ENCODE results near the gene MAP3K21.

Gene MAP3K21

GRCh38 chr1:233389169-233389568 lies 61.6 kb downstream of the MAP3K21 start:
- H3K9ac ChIP-seq (ENCODE audit: low read length) = no peak overlapping the region

DNA sequence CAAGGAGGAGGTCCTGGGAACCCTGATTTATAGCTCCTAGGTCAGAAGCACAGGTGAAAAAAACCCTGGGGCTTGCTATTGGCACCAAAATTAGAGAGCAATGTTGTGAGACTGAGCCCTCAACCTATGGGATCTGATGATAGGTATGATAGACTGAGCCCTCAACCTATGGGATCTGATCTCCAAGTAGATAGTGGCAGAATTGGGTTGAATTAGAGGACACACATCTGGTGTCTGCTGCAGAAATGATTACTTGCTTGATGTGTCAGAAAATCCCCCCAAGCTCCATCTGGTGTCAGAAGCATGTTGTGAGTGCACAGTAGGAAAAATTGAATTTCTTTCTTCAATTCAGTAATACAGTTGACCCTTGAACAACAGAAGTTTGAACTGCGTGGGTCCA lies 62.4 kb downstream of the MAP3K21 start:
- H3K4me3 ChIP-seq (ENCODE audit: low read length) = no peak overlapping the region
- H3K36me3 ChIP-seq (ENCODE audit: control insufficient read depth, insufficient read depth, low read length) = no peaks in the 10 kb centered on the region
- H3K4me1 ChIP-seq (ENCODE audit: control insufficient read depth, insufficient read depth, low read length) = no peaks in the 10 kb centered on the region
- no peak overlapping the region for H3K27ac ChIP-seq (ENCODE audit: low read depth, low read length)
- no peaks in the 10 kb centered on the region for H3K27me3 ChIP-seq (ENCODE audit: control insufficient read depth, insufficient read depth, low read length)
- no peak overlapping the region for H3K9ac ChIP-seq (ENCODE audit: low read length)

More at GRCh38 chr1:233389169-233389568, 61.6 kb downstream of the MAP3K21 start:
- H3K36me3 ChIP-seq (ENCODE audit: control insufficient read depth, insufficient read depth, low read length) = no peaks in the 10 kb centered on the region
- H3K4me3 ChIP-seq (ENCODE audit: low read length) = no peak overlapping the region
- no peaks in the 10 kb centered on the region for H3K4me1 ChIP-seq (ENCODE audit: control insufficient read depth, insufficient read depth, low read length)
- H3K27me3 ChIP-seq (ENCODE audit: control insufficient read depth, insufficient read depth, low read length) = no peaks in the 10 kb centered on the region
- no peak overlapping the region for H3K27ac ChIP-seq (ENCODE audit: low read depth, low read length)

DNA sequence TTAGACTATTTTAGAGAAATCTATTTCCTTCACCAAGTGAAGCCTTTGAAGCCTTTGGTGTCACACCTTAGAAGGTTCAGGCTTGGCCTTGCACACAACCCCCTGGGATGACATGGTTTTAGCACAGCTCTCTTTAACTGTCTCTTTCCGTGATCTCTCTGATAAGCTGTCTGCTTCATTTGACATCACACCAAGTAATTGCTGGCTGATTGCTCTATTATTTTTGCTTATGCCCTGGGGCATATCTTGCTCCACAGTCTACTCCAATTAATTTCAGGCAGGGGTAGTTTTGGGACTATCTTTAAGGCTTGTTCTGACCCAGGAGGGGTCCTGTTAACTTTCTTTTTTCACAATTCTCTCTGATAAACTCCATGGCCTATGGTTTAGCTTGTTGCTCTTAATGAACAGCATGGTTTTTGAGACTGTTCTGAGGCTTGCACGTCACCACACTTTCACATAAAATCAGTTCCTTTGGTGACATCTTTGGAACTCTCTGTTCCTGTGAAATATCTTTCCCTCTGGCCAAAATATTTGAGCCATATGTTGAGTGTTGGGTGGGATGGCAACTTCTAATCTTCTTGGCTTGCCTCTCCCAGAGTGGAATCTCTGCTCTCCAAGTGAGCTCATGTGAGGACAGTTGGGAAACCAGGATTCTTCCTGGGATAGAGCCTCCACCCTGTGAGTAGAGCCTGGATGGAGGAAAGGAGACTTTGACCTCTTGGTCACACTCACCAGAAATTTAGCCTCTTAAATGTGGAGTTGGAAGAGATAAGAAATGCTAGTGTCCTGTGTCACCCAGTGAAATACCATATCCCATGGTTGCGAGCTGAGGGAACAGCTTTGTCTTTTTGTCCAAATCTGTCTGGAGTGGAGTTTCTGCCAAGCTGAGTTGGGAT lies 63.6 kb downstream of the MAP3K21 start:
- H3K27ac ChIP-seq (ENCODE audit: low read depth, low read length) = no peak overlapping the region
- H3K4me3 ChIP-seq (ENCODE audit: low read length) = no peak overlapping the region
- H3K36me3 ChIP-seq (ENCODE audit: control insufficient read depth, insufficient read depth, low read length) = no peaks in the 10 kb centered on the region
- H3K4me1 ChIP-seq (ENCODE audit: control insufficient read depth, insufficient read depth, low read length) = no peaks in the 10 kb centered on the region
- H3K9ac ChIP-seq (ENCODE audit: low read length) = no peak overlapping the region
- no peaks in the 10 kb centered on the region for H3K27me3 ChIP-seq (ENCODE audit: control insufficient read depth, insufficient read depth, low read length)

DNA sequence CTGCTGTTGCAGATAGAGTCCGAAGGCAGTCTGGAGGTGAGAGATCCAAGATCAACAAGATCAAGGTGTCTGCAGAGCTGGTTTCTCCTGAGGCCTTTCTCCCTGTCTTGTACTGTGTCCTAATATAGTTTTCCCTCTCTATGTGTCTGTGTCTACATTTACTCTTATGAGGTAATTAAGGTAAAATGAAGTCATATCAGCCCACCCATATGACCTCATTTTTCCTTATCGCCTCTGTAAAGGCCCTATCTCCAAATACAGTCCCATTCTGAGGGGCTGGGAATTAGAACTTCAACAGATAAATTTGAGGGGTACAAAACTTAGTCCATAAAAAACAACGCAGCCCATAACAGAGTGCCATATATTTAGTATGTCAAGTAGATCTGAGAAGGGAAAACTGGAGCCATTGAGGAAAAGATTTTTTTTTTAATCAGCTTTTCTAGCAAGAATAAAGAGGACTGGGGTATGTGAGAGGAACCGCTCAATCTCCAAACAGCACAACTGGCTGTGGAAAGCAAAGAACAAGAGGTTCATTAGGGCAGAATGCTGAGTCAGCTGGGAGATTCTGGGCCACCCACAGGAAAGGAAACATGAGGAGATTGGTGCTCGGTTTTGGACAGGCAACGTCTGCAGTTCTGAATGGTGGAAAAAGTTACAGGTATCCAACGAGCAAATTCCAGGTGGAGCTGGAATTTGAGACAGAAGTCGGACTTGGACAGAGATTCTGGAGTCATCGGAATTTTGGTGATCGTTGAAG lies 65.7 kb downstream of the MAP3K21 start:
- H3K27ac ChIP-seq (ENCODE audit: low read depth, low read length) = no peak overlapping the region

DNA sequence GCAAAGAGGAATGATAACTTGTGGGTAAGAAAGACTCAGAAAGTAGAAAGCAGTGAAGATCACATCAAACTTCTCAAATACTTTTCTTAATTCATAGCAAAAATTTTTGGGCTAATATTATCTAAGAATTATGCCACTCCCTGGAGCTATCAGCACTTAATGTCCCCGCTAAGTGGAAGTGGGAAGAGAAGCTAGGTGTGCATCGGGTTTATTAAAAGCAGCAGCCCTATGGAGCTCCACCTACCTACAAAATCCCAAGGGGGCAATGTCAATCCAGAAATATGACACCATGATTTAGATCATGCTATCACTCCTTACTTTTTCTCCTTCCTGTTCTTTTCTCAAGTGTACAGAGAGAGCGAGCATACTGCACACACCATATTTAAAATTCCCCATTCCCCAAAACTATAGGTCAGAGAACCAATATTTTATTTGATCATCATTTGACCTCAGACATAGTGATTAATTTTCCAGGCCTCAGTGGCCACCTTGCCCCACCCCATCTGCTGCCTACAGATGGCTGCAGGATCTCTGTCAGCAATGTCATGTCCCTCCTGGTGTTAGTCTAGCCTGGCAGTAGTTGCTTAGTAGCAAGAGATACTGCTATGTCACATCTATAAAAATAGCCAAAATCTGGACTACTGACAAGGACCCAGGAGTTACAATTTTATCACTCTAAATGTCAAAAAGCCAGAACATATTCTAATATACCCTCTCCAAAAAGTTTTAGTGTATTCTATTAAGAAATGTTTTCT lies 66.6 kb downstream of the MAP3K21 start:
- Histone ChIP-seq H3K36me3 (ENCODE audit: control insufficient read depth, insufficient read depth, low read length) (no peaks in the 10 kb centered on the region), H3K27ac (ENCODE audit: low read depth, low read length) (no peak overlapping the region), H3K27me3 (ENCODE audit: control insufficient read depth, insufficient read depth, low read length) (no peaks in the 10 kb centered on the region)

More for the DNA sequence above, 65.7 kb downstream of the MAP3K21 start:
- no peaks in the 10 kb centered on the region for H3K36me3 ChIP-seq (ENCODE audit: control insufficient read depth, insufficient read depth, low read length)
- H3K9ac ChIP-seq (ENCODE audit: low read length) = no peak overlapping the region
- H3K4me3 ChIP-seq (ENCODE audit: low read length) = no peak overlapping the region
- H3K4me1 ChIP-seq (ENCODE audit: control insufficient read depth, insufficient read depth, low read length) = no peaks in the 10 kb centered on the region
- no peaks in the 10 kb centered on the region for H3K27me3 ChIP-seq (ENCODE audit: control insufficient read depth, insufficient read depth, low read length)

GRCh38 chr1:233394860-233395717 lies 67.6 kb downstream of the MAP3K21 start:
- Histone ChIP-seq H3K27me3 (ENCODE audit: control insufficient read depth, insufficient read depth, low read length) (no peaks in the 10 kb centered on the region), H3K9ac (ENCODE audit: low read length) (no peak overlapping the region), H3K4me3 (ENCODE audit: low read length) (no peak overlapping the region), H3K4me1 (ENCODE audit: control insufficient read depth, insufficient read depth, low read length) (no peaks in the 10 kb centered on the region), H3K36me3 (ENCODE audit: control insufficient read depth, insufficient read depth, low read length) (no peaks in the 10 kb centered on the region), H3K27ac (ENCODE audit: low read depth, low read length) (no peak overlapping the region)

More for the DNA sequence above, 66.6 kb downstream of the MAP3K21 start:
- Histone ChIP-seq H3K9ac (ENCODE audit: low read length) (no peak overlapping the region), H3K4me1 (ENCODE audit: control insufficient read depth, insufficient read depth, low read length) (no peaks in the 10 kb centered on the region), H3K4me3 (ENCODE audit: low read length) (no peak overlapping the region)

GRCh38 chr1:233395863-233396646 lies 68.5 kb downstream of the MAP3K21 start:
- no peak overlapping the region for H3K4me3 ChIP-seq (ENCODE audit: low read length)
- no peaks in the 10 kb centered on the region for H3K36me3 ChIP-seq (ENCODE audit: control insufficient read depth, insufficient read depth, low read length)
- H3K4me1 ChIP-seq (ENCODE audit: control insufficient read depth, insufficient read depth, low read length) = no peaks in the 10 kb centered on the region
- no peaks in the 10 kb centered on the region for H3K27me3 ChIP-seq (ENCODE audit: control insufficient read depth, insufficient read depth, low read length)
- H3K9ac ChIP-seq (ENCODE audit: low read length) = no peak overlapping the region
- H3K27ac ChIP-seq (ENCODE audit: low read depth, low read length) = no peak overlapping the region

- Histone ChIP-seq H3K4me1 (ENCODE audit: control insufficient read depth, insufficient read depth, low read length) (no peaks in the 10 kb centered on the region), H3K9ac (ENCODE audit: low read length) (no peak overlapping the region), H3K27ac (ENCODE audit: low read depth, low read length) (no peak overlapping the region), H3K36me3 (ENCODE audit: control insufficient read depth, insufficient read depth, low read length) (no peaks in the 10 kb centered on the region), H3K27me3 (ENCODE audit: control insufficient read depth, insufficient read depth, low read length) (no peaks in the 10 kb centered on the region), H3K4me3 (ENCODE audit: low read length) (no peak overlapping the region)
These were observed 78.9 kb downstream of the MAP3K21 start for GRCh38 chr1:233406339-233406960.

- H3K36me3 ChIP-seq (ENCODE audit: control insufficient read depth, insufficient read depth, low read length) = no peaks in the 10 kb centered on the region
- H3K27ac ChIP-seq (ENCODE audit: low read depth, low read length) = no peak overlapping the region
- no peak overlapping the region for H3K4me3 ChIP-seq (ENCODE audit: low read length)
- no peaks in the 10 kb centered on the region for H3K27me3 ChIP-seq (ENCODE audit: control insufficient read depth, insufficient read depth, low read length)
- H3K9ac ChIP-seq (ENCODE audit: low read length) = no peak overlapping the region
- H3K4me1 ChIP-seq (ENCODE audit: control insufficient read depth, insufficient read depth, low read length) = no peaks in the 10 kb centered on the region
These were observed 79.6 kb downstream of the MAP3K21 start for GRCh38 chr1:233406994-233407631.

- H3K4me1 ChIP-seq (ENCODE audit: control insufficient read depth, insufficient read depth, low read length) = no peaks in the 10 kb centered on the region
- no peak overlapping the region for H3K4me3 ChIP-seq (ENCODE audit: low read length)
- H3K9ac ChIP-seq (ENCODE audit: low read length) = no peak overlapping the region
- H3K27me3 ChIP-seq (ENCODE audit: control insufficient read depth, insufficient read depth, low read length) = no peaks in the 10 kb centered on the region
- no peak overlapping the region for H3K27ac ChIP-seq (ENCODE audit: low read depth, low read length)
- no peaks in the 10 kb centered on the region for H3K36me3 ChIP-seq (ENCODE audit: control insufficient read depth, insufficient read depth, low read length)
These were observed 82.0 kb downstream of the MAP3K21 start for GRCh38 chr1:233409540-233409939.

Measured in rectal smooth muscle tissue (tissue), 1 donor.